Measurements from ENCODE around the gene FILIP1. TPM values are rescaled to one million over a fixed set of nuclear protein-coding genes. Genes with fewer than 3 reads are reported as not detected.

Gene FILIP1
- total and polyA plus RNA-seq, 2 of the 8 experiments (the other 6 are each of a cell fraction or from before 2014, with no cell fraction given): 2.4 to 5.7 TPM

DNA sequence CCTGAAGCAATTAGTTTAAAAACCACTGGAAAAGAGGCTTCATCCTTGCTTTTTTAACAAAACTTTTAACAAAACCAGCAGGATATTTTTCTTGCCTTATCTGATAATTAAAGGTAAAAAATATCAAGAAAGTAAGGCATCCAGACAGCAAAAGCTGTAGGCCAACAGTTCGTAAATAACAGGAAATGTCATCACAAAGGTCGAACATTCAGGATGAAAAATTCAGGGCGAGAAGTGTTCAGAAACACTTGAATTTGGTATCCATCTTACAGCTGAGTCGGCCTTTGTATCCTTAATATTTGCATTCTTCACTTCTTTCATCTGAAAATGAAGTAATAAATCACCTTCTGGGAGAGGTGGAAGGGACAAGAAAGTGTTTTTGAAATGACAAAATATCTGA is 8.2 kb upstream of the FILIP1 start (continued):
- TF ChIP-seq HDAC6 (IDR thresholded peaks at IDR 0.05; ENCODE audit: low read depth, low read length): no peak
- no peak for TF ChIP-seq HDAC2 (IDR thresholded peaks at IDR 0.05; ENCODE audit: borderline replicate concordance in 1 of 2, low read depth in 2 of 2, low read length in 2 of 2)
- no peak for TF ChIP-seq KDM4A (IDR thresholded peaks at IDR 0.05; ENCODE audit: low read depth, low read length, severe bottlenecking)
- no peak for TF ChIP-seq RBBP5 (IDR thresholded peaks at IDR 0.05; ENCODE audit: borderline replicate concordance, low read depth, low read length)
- no peak for TF ChIP-seq SIRT6 (IDR thresholded peaks at IDR 0.05; ENCODE audit: low read length)

Data from H1 (cell line).